HG03139 (cell line): ENCODE results near the gene OBI1.

Source experiments
- ATAC-seq: cut with Tn5 transposase; IDR thresholded peaks from one replicate; pipeline ENCODE4 v1.9.1; 2021; ENCODE audit not compliant: unreplicated experiment

OBI1 gene

GRCh38 chr13:78658630-78659449 is at the start of gene OBI1:
TSS of gene OBI1 (minus strand) at chr13:78659155. CDS start at chr13:78659120, 35 bp downstream.
- peak; percentile 74 for ATAC-seq

- ATAC-seq, result no peak
Measured at GRCh38 chr13:78701383-78701782, 42.4 kb upstream of the OBI1 start.

DNA sequence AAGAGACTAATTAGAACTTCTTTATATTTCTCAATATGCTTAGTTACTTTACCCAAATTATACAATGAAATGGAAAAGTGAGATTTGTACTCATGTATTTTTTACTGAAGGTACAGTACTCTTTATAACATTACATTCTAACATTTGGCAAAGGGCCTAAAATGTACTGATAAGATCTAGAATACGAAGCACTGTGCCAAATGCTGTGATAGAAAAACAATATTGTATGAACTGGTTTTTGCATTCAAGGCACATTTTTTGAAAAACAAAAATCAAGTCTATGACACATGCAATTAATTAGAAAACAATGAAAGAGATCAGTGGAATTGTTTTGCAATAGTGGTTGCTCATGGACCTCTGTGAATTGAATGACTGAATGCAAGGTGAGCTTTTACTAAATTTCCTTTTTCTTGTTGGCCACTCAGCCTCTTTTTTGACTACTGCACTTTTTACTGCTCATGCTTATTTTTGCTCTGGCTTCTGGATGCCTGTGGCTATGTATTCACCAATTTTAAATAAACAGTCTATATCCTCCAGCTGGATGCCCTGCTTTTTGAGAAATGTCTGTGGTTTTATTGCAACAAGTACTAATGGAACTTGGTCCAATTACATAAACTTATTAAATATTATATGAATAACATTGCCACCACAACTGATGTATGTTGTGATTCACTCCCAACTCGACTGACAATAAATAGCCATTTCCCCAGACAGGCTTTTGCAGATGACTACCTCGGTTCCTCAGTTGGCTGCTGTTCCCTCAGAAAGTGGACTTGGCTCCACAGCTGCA is 41.4 kb upstream of the OBI1 start:
- no peak for ATAC-seq

- ATAC-seq, result no peak
Measured at GRCh38 chr13:78689011-78689410, 30.1 kb upstream of the OBI1 start.

DNA sequence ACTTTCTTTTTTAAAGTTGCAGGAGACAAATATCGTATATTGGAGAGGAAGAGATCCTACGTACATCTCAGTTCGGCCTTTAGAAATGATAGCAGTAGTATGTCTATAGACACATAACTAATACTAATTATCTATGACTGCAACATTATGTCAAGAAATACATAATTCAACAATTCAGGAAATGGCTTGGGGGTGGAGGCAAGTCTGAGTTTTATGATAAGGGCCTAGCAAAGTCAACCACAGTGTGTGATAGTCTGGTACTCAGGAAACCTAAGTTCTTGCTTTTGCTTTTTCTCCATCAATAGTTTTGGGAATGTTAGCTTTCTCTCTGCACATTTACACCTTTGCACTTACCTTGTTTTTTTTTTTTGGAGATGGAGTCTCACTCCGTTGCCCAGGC is 27.5 kb upstream of the OBI1 start:
- no peak for ATAC-seq

GRCh38 chr13:78680576-78681350 is 21.8 kb upstream of the OBI1 start:
- ATAC-seq, result no peak

GRCh38 chr13:78680115-78680561 is 21.2 kb upstream of the OBI1 start:
- ATAC-seq, result no peak

GRCh38 chr13:78679329-78679728 is 20.4 kb upstream of the OBI1 start:
- no peak for ATAC-seq

DNA sequence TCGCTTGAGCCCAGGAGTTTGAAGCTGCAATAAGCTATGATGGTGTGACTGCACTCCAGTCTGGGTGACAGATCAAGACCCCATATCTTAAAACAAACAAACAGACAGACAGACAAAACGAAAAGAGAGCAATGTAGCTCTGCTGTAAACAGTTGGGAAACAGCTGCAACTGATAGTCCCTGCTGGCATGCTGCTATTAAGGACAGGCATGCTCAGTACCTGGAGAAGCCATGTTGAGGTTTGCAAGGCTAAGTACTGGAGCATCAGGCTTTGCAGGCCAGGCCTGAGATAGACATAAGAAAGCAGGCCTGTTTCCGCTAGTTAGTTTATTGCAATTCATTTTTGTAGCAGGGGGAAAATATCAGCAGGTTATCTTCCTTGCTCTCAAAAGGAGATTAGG is 16.2 kb upstream of the OBI1 start:
- no peak for ATAC-seq

DNA sequence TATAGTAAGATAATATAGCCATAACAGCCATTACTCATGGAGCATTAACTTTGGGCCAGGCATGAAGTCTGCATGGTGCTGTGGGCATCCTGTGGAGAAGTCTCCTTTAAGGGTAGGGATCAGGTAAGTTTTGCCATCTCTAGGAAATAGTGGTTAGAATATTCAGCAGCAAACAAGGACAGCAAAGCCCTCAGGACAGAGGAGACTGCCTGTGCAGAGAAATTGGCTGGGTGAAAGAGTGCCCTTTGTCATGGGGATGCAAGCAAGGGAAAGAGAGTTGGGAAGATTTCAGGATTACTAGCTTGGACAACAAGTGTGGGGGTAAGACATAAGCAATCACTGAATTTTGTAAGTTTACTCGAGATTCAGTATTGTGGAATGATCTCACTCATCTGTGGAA is 15.7 kb upstream of the OBI1 start:
- no peak for ATAC-seq

- ATAC-seq, result no peak
Measured at GRCh38 chr13:78662467-78662866, 3.5 kb upstream of the OBI1 start.

DNA sequence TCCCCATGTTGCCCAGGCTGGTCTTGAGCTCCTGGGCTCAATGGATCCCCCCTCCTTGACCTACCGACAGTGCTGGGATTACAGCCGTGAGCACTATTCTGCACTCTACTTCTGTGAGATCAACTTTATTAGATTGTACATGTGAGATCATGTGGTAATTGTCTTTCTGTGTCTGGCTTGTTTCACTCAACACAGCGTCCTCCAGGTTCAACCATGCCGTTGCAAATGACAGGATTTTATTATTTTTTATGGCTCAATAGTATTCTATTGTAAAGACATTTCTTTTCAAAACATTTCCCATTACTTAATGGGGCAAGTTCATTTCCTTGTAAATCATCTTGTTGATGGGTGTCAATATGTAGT is 1.5 kb upstream of the OBI1 start:
- ATAC-seq, result no peak

GRCh38 chr13:78659732-78660494 is 958 bp upstream of the OBI1 start:
- no peak for ATAC-seq

GRCh38 chr13:78659450-78659730 is 435 bp upstream of the OBI1 start:
- ATAC-seq, result no peak

- no peak for ATAC-seq
Measured at GRCh38 chr13:78657699-78658629, 991 bp downstream of the OBI1 start.

DNA sequence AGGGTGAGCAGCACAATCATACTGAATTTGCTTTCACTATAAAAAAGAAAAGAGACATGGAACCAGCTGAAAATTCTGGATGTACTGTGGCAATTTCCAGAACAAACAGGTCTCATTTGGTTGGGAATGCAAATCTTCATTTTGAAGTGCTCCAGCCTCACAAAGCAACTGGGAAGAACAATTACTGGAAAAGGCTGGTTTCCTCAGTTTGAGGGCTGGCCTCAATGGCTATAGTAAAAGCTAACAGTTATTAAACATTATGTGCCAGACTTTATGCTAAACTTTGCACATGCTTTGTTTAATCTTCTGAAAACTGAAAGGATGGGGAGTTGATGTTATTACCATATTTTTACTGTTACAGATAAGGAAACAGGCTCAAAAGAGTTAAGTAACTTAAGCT is 3.0 kb downstream of the OBI1 start:
- no peak for ATAC-seq

DNA sequence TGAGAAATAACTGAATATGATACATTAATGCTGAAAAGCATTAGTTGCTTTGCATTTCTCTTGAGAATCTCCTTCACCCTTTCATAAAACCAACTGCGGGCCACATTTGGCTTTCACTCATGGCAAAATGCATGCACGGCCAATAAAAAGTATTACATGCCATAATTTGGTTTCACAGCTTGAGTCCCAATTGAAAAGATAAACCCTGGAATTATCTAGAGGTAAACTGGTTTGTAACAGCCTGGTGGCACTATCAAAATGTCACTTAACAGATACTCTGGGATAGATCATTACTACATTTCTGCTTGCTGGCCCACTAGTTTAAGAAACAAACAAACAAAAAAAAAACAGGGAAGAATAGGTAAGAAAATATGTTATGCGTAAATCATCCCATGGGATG is 3.9 kb downstream of the OBI1 start:
- no peak for ATAC-seq

DNA sequence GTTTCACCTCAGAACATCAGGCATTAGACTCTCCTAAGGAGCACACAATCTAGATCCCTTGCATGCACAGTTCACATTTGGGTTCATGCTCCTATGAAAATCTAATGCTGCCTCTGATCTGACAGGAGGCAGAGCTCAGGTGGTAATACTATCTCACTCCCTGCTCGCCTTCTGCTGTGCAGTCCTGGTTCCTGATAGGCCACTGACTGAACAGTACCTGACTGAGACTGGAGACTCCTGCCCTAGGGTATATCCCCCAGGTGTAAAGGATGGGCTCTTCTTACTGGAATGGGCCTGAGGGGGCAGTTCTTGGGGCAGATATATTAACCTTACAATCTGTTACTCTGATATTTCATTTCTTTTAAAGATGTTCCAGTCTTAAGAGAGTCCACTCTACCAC is 6.3 kb downstream of the OBI1 start:
- no peak for ATAC-seq

DNA sequence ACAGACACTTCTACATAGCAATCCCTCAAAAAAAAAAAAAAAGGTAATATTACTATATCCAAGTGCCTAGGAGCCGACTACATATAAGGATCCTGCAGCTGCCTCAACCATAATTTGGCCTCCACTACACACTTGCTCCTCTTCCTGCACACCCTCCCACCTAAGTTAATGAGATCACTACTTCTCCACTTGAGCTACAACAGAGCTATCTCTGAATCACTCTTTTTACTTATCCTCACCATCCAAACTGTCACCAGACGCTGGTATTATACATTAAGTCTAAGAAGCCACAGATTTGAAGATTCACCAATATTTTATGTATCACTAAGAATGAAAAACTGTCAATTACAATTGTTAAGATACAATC is 8.3 kb downstream of the OBI1 start:
- no peak for ATAC-seq
